ENCODE results near the gene SYNGR4. TPM values are rescaled to one million over a fixed set of nuclear protein-coding genes. Genes with fewer than 3 reads are reported as not detected.

The SYNGR4 gene
- total RNA-seq, 4 donors from 2014 or later: not detected

DNA sequence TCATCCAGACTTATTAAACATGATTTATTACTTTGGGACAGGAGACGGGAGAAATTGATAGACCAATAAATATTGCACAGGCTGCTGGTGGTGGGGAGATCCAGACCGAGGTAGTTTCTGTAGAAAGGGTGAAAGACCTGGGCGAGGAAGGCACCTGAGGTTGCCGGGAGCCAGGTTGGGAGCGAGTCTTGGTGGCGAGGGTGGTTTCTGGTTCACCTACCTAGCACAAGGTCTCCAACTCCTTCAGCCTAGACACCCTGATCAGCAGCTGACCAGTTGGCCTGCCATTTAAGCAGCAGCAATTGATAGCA is 31.9 kb upstream of the SYNGR4 start:
- peaks cover 58% of the 10 kb centered on the region for H3K4me1 ChIP-seq
- H3K9me3 ChIP-seq: no peaks in the 10 kb centered on the region
- peak overlapping the region; percentile 92 for H3K27ac ChIP-seq
- H3K27me3 ChIP-seq: no peaks in the 10 kb centered on the region
- peaks cover 7% of the 10 kb centered on the region for H3K36me3 ChIP-seq
- WGBS: 33% methylated on average over 6 of the region's 6 CpGs
- H3K4me3 ChIP-seq: peak overlapping the region; percentile 54
- TF ChIP-seq EP300 (IDR thresholded peaks at IDR 0.05) (no peak), POLR2A (IDR thresholded peaks at IDR 0.05) (no peak), POLR2AphosphoS5 (IDR thresholded peaks at IDR 0.05) (no peak)
- TF ChIP-seq, protein P1, sequence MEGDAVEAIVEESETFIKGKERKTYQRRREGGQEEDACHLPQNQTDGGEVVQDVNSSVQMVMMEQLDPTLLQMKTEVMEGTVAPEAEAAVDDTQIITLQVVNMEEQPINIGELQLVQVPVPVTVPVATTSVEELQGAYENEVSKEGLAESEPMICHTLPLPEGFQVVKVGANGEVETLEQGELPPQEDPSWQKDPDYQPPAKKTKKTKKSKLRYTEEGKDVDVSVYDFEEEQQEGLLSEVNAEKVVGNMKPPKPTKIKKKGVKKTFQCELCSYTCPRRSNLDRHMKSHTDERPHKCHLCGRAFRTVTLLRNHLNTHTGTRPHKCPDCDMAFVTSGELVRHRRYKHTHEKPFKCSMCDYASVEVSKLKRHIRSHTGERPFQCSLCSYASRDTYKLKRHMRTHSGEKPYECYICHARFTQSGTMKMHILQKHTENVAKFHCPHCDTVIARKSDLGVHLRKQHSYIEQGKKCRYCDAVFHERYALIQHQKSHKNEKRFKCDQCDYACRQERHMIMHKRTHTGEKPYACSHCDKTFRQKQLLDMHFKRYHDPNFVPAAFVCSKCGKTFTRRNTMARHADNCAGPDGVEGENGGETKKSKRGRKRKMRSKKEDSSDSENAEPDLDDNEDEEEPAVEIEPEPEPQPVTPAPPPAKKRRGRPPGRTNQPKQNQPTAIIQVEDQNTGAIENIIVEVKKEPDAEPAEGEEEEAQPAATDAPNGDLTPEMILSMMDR (IDR thresholded peaks at IDR 0.05): no peak
- DNase-seq (ENCODE audit: low spot score in 2 of 2): no peak

DNA sequence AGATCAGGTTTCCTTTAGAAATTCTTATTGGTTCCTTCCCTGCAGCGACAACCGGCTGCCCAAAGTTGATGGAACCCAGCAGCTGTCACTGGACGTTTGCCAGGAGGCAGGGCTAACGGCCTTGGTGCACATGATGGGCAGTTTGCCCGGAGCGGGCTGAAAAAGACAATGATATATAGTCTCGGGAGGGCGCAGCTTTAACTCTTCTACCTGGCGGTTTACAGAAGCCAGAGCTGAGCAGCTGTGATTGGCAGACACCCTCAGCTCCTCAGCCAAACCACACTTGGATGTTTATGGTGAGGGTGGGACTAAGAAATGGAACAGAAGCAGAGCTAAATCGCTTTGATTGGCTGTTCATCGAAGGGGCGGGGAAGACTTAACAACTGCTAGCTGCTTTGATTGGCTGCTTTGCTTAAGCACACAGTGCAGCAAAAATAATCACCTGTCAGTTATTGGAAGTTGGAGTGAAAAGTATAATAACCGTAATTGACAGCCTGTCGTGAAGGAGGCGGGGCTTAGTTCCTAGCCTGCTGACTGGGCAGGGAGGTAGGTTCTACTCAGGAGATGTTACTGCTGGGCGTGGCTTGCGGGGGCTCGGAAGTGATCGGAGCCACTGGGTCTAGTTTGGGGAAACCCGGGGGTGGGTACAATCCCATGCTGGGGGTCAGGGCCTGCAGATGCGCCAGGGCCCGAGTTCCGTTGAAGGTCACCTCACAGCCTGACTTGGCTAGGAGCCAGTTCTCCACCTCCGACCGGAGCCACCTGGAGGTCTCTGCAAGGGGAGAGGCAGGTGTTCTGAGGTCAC is 31.3 kb upstream of the SYNGR4 start:
- H3K27me3 ChIP-seq: no peaks in the 10 kb centered on the region
- H3K4me3 ChIP-seq: peak overlapping the region; percentile 54
- TF ChIP-seq POLR2A (IDR thresholded peaks at IDR 0.05): peak in 1 of 2 donors; percentile 10
- TF ChIP-seq, protein P1 (IDR thresholded peaks at IDR 0.05): no peak
- no peak for TF ChIP-seq EP300 (IDR thresholded peaks at IDR 0.05)
- no peak for TF ChIP-seq POLR2AphosphoS5 (IDR thresholded peaks at IDR 0.05)
- H3K9me3 ChIP-seq: no peaks in the 10 kb centered on the region
- peaks cover 52% of the 10 kb centered on the region for H3K4me1 ChIP-seq
- peaks cover 7% of the 10 kb centered on the region for H3K36me3 ChIP-seq
- H3K27ac ChIP-seq: peak overlapping the region; percentile 92
- peak; percentile 93 to 95 for DNase-seq (ENCODE audit: low spot score in 2 of 2)
- 2% methylated on average over 24 of the region's 25 CpGs for WGBS

DNA sequence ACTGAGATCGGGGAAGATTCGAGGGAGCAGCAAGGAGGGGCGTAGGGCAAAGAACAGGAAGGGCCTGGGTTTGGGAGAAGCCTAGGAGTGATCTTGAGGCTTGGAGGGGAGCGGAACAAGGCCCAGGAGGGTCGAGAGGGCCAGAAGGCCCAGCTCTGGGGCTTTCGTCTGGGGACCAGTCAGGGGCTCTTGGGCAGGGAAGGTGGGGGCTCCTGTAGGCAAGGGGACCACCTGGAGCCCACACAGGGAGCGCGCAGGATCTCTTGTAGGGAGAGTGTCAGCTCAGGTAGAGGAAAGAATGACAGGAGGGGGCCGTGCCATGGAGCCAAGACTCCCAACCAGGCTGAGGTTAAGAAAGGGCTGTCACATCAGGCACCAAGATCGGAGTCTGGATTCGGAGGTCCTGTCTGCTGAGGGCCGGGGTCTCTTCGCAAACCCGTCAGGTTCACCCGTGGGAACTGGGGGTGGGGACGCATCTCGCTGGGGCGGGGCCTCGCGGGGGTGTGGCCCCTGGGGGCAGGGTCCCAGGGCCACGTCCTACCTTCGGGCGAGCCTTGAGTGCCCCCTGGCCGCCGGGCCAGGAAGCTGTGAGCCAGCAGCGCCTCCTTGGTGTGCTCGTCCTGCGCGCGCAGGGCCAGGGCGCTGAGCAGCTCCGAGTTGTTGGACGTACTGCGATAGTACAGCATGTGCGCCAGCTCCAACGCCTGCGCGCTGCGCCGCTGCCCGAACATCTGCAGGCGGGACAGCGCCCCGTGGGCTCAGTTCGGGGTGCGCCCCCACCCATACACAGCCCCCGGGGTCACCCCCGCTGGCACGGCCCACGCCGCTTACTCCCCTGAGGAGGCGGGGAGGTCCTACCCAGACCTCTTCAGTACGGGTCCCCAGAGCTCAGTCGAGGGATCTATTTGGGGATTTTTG is 30.4 kb upstream of the SYNGR4 start:
- TF ChIP-seq POLR2AphosphoS5 (IDR thresholded peaks at IDR 0.05) (peak in 1 of 3 donors; percentile 31), EP300 (IDR thresholded peaks at IDR 0.05) (no peak), POLR2A (IDR thresholded peaks at IDR 0.05) (no peak)
- TF ChIP-seq, protein P1 (IDR thresholded peaks at IDR 0.05): peak; percentile 62 to 82
- Histone ChIP-seq H3K27me3 (no peaks in the 10 kb centered on the region), H3K9me3 (no peaks in the 10 kb centered on the region), H3K4me1 (peaks cover 52% of the 10 kb centered on the region), H3K36me3 (peaks cover 7% of the 10 kb centered on the region), H3K27ac (peak overlapping the region; percentile 92), H3K4me3 (peak overlapping the region; percentile 54)
- 9% methylated on average over 34 of the region's 54 CpGs for WGBS
- peak; percentile 92 to 94 for DNase-seq (ENCODE audit: low spot score in 2 of 2)

DNA sequence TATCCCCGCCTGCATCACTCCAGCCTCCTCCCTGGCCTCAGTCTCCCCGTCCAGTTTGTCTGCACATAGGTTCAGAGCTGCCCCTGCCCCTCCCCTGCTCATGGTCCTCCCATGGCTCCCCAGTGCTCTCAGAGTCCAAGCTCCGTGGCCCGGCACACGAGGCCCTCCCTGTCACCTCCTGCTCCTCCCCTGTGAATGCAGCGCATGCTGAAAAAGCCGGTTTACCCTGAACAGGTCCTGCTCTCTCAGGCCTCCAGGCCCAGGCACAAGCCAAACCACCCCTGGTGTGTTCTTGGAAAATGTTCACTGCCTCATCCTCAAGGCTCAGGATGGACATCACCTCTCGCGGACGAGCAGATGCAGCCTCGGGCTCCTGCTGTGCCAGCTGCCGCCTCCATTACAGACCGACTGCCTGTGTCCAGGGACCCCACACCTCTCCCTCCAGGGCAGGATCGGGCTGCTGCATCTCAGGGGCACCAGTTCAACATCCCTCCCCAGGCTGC is 25.9 kb upstream of the SYNGR4 start:
- H3K36me3 ChIP-seq: no peaks in the 10 kb centered on the region
- no peak overlapping the region for H3K27ac ChIP-seq
- TF ChIP-seq POLR2AphosphoS5 (IDR thresholded peaks at IDR 0.05) (no peak), POLR2A (IDR thresholded peaks at IDR 0.05) (no peak), EP300 (IDR thresholded peaks at IDR 0.05) (no peak)
- TF ChIP-seq, protein P1 (IDR thresholded peaks at IDR 0.05): no peak
- DNase-seq (ENCODE audit: low spot score in 2 of 2): no peak
- WGBS: 93% methylated on average over 10 of the region's 14 CpGs
- peaks cover 15% of the 10 kb centered on the region for H3K4me1 ChIP-seq
- H3K4me3 ChIP-seq: no peak overlapping the region
- H3K27me3 ChIP-seq: no peaks in the 10 kb centered on the region
- no peaks in the 10 kb centered on the region for H3K9me3 ChIP-seq
